Measurements from ENCODE around the gene CINP. TPM values are rescaled to one million over a fixed set of nuclear protein-coding genes. Genes with fewer than 3 reads are reported as not detected.

CINP gene
- total and polyA plus RNA-seq, 2 of the 13 experiments (the other 11 are each of a cell fraction or from before 2014, with no cell fraction given) = 32.8 to 42.8 TPM

DNA sequence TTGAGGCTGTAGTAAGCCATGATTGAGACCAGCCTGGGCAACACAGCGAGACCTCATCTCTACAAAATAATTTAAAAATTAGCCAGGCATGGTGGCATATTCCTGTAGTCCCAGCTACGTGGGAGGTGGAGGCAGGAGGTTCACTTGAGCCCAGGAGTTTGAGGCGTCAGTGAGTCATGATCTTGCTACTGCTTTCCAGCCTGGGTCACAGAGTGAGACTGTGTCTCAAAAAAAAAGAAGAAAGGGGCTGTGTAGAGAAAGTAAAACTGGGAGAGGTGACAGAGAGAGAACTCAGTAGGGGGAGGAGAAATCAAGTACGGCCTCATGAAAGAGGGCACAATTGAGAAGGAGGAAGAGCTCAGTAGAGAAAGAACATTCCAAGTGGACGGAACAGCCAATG lies 12.4 kb upstream of the CINP start:
- H3K4me1 ChIP-seq (ENCODE audit: insufficient read depth, low read length) = peaks cover 18% of the 10 kb centered on the region
- H3K4me2 ChIP-seq (ENCODE audit: low read depth, low read length) = no peak overlapping the region
- no peak for DNase-seq (ENCODE audit: low spot score)
- H3K36me3 ChIP-seq (replicated peaks in 1 of 2; ENCODE audit: control insufficient read depth in 1 of 2, insufficient read depth in 2 of 2, low read length in 2 of 2) = peaks cover 3 to 9% of the 10 kb centered on the region in 2 experiments; a peak in 2 of 5 replicates
- intact Hi-C loops (cut with micrococcal nuclease; ENCODE audit: unreplicated experiment) (no loop called here), in situ Hi-C loops (cut with HindIII; ENCODE audit: extremely low pct_ligation_motif_present, low pct_unique_long_range_greater_than_20kb) (no loop called here)
- H4K20me1 ChIP-seq (ENCODE audit: insufficient read depth, low read length) = no peaks in the 10 kb centered on the region
- H3K79me2 ChIP-seq (ENCODE audit: insufficient read depth, low read length) = no peaks in the 10 kb centered on the region
- H3K9me3 ChIP-seq (ENCODE audit: low read length) = no peaks in the 10 kb centered on the region
- POLR2A ChIA-PET = no interaction called here
- FAIRE-seq = no peak
- 97% methylated on average over 5 of the region's 5 CpGs for WGBS (ENCODE audit: low lambda C conversion rate)
- H3K27me3 ChIP-seq (ENCODE audit: control insufficient read depth in 1 of 2, insufficient read depth in 2 of 2, low read length in 2 of 2) = no peaks in the 10 kb centered on the region
- no peak overlapping the region for H3K9ac ChIP-seq (ENCODE audit: insufficient read depth, low read depth, low read length)
- ATAC-seq = no peak
- no peak overlapping the region for H2AFZ ChIP-seq (ENCODE audit: low read length)
- CTCF ChIA-PET (ENCODE audit: low intra/inter-chr PET ratio, low total read pairs) = no interaction called here
- H3K4me3 ChIP-seq (replicated peaks in 1 of 3; ENCODE audit: insufficient read depth in 1 of 3, low read depth in 2 of 3, low read length in 3 of 3) = no peak overlapping the region
- BruUV-seq (replicated peaks) = no TSS peak
- no peak overlapping the region for H3K27ac ChIP-seq (ENCODE audit: extremely low read length, insufficient read depth, low read length)
- no peak for TF ChIP-seq ZNF446 (CRISPR knock-in tag; IDR thresholded peaks at IDR 0.05)
- no peak for TF ChIP-seq SP5 (CRISPR knock-in tag; IDR thresholded peaks at IDR 0.05; ENCODE audit: borderline replicate concordance, low read depth)
- no peak for TF ChIP-seq KLF16 (CRISPR knock-in tag; IDR thresholded peaks at IDR 0.05)
- no peak for TF ChIP-seq ZNF230 (CRISPR knock-in tag; IDR thresholded peaks at IDR 0.05)
- TF ChIP-seq ZNF605 (CRISPR knock-in tag; IDR thresholded peaks at IDR 0.05) = no peak
- TF ChIP-seq RELA (CRISPR knock-in tag; IDR thresholded peaks at IDR 0.05) = no peak
- TF ChIP-seq ZFX (CRISPR knock-in tag; IDR thresholded peaks at IDR 0.05; ENCODE audit: low read depth) = no peak
- TF ChIP-seq KDM2A (CRISPR knock-in tag; IDR thresholded peaks at IDR 0.05; ENCODE audit: borderline replicate concordance, low read depth) = no peak
- TF ChIP-seq, protein P1, sequence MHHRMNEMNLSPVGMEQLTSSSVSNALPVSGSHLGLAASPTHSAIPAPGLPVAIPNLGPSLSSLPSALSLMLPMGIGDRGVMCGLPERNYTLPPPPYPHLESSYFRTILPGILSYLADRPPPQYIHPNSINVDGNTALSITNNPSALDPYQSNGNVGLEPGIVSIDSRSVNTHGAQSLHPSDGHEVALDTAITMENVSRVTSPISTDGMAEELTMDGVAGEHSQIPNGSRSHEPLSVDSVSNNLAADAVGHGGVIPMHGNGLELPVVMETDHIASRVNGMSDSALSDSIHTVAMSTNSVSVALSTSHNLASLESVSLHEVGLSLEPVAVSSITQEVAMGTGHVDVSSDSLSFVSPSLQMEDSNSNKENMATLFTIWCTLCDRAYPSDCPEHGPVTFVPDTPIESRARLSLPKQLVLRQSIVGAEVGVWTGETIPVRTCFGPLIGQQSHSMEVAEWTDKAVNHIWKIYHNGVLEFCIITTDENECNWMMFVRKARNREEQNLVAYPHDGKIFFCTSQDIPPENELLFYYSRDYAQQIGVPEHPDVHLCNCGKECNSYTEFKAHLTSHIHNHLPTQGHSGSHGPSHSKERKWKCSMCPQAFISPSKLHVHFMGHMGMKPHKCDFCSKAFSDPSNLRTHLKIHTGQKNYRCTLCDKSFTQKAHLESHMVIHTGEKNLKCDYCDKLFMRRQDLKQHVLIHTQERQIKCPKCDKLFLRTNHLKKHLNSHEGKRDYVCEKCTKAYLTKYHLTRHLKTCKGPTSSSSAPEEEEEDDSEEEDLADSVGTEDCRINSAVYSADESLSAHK (CRISPR knock-in tag; IDR thresholded peaks at IDR 0.05; ENCODE audit: borderline replicate concordance) = no peak
- TF ChIP-seq PCBP1 (IDR thresholded peaks at IDR 0.05; ENCODE audit: borderline replicate concordance, low read depth, low read length) = no peak
- no peak for TF ChIP-seq GTF3A (CRISPR knock-in tag; conservative IDR thresholded peaks at IDR 0.05)
- TF ChIP-seq, protein P2, sequence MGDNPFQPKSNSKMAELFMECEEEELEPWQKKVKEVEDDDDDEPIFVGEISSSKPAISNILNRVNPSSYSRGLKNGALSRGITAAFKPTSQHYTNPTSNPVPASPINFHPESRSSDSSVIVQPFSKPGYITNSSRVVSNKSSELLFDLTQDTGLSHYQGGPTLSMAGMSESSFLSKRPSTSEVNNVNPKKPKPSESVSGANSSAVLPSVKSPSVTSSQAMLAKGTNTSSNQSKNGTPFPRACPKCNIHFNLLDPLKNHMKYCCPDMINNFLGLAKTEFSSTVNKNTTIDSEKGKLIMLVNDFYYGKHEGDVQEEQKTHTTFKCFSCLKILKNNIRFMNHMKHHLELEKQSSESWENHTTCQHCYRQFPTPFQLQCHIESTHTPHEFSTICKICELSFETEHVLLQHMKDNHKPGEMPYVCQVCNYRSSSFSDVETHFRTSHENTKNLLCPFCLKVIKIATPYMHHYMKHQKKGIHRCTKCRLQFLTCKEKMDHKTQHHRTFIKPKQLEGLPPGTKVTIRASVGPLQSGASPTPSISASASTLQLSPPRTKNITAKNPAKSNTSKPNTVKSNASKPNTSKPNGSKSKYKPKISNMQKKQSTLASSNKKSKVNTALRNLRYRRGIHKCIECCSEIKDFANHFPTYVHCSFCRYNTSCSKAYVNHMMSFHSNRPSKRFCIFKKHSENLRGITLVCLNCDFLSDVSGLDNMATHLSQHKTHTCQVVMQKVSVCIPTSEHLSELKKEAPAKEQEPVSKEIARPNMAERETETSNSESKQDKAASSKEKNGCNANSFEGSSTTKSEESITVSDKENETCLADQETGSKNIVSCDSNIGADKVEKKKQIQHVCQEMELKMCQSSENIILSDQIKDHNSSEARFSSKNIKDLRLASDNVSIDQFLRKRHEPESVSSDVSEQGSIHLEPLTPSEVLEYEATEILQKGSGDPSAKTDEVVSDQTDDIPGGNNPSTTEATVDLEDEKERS (CRISPR knock-in tag; IDR thresholded peaks at IDR 0.05) = no peak
- TF ChIP-seq ZNF441 (CRISPR knock-in tag; IDR thresholded peaks at IDR 0.05; ENCODE audit: borderline replicate concordance) = no peak
- no peak for TF ChIP-seq GPBP1L1 (CRISPR knock-in tag; IDR thresholded peaks at IDR 0.05)
- no peak for TF ChIP-seq ISX (CRISPR knock-in tag; conservative IDR thresholded peaks at IDR 0.05)
- no peak for TF ChIP-seq ZNF367 (CRISPR knock-in tag; IDR thresholded peaks at IDR 0.05; ENCODE audit: borderline replicate concordance)
